K562 (cell line): ENCODE results near the gene DAB1. TPM values are rescaled to one million over a fixed set of nuclear protein-coding genes. Genes with fewer than 3 reads are reported as not detected.

Experiments used
- AFF1 ChIP-seq, 2 experiments: fragments of 450-650 bp; IDR thresholded peaks; 2 replicates each; pipeline ENCODE4 v1.6.1; 2018; ENCODE audit warnings: mild to moderate bottlenecking in 2 of 2, low read depth in 1 of 2; ENCODE audit not compliant: partially characterized antibody in 2 of 2
- HDAC1 ChIP-seq, 2 experiments: fragments of 450-650 bp; IDR thresholded peaks; 2 replicates each; pipeline ENCODE4 v1.6.1; 2016 to 2017; ENCODE audit warnings: inconsistent platforms in 1 of 2, mild to moderate bottlenecking in 1 of 2, moderate library complexity in 1 of 2
- NCOR1 ChIP-seq: fragments of 450-650 bp; IDR thresholded peaks from 2 replicates; pipeline ENCODE4 v1.6.1; 2016; ENCODE audit warnings: mild to moderate bottlenecking, moderate library complexity
- OTX1 ChIP-seq: fragments of 450-650 bp; formaldehyde crosslinking; IDR thresholded peaks from 2 replicates; pipeline ENCODE4 v1.4.0; 2022; ENCODE audit warnings: mild to moderate bottlenecking
- RBM14 ChIP-seq: fragments of 200-400 bp; formaldehyde crosslinking; IDR thresholded peaks from 2 replicates; pipeline ENCODE4 v1.6.1; 2018; ENCODE audit warnings: low read depth, mild to moderate bottlenecking, low read length, moderate library complexity, borderline replicate concordance; ENCODE audit not compliant: insufficient read depth
- TCF3 ChIP-seq: sonication (generic); formaldehyde crosslinking; IDR thresholded peaks from 2 replicates; pipeline ENCODE4 v1.4.0; 2020; ENCODE audit warnings: mild to moderate bottlenecking, missing genetic modification reagents
- ZBTB12 ChIP-seq: fragments of 250-450 bp; sonication (Bioruptor Pico); IDR thresholded peaks from 2 replicates; pipeline ENCODE4 v1.4.0; 2020
- ZFX ChIP-seq: sonication (generic); formaldehyde crosslinking; IDR thresholded peaks from 2 replicates; pipeline ENCODE4 v1.8.0; 2022; ENCODE audit warnings: mild to moderate bottlenecking, missing genetic modification reagents, moderate library complexity
- polyA plus RNA-seq, 8 experiments: library from polyadenylated mRNA; depleted of rRNA in 4 of 8; stranded (reverse) in 5 of 8; unstranded in 3 of 8; fragments of >200 nt; fragmentation: Nextera tagmentation in 2 of 8; fragmentation: Illumina TruSeq in 1 of 8; extraction: Ambion mirVana in 2 of 8; extraction: Trizol in 1 of 8; gene quantifications; 2 replicates each; pipeline versions ENCODE4 v1.2.1 to v1.2.3, GENCODE V29; 2011 to 2014; ENCODE audit warnings: inconsistent platforms in 1 of 8, missing spikeins in 1 of 8
- total RNA-seq, 7 experiments: library from RNA; depleted of rRNA in 6 of 7; stranded (reverse); fragments of >200 nt in 6 of 7; fragmentation: Illumina TruSeq in 2 of 7; extraction: Trizol in 2 of 7; gene quantifications; 2 replicates each; pipeline versions ENCODE4 v1.2.1 to v1.2.3, GENCODE V29; 2011 to 2021; ENCODE audit warnings: low replicate concordance in 1 of 7

The DAB1 gene
- total and polyA plus RNA-seq, 9 of the 15 experiments (the other 6 are each of a cell fraction or from before 2014, with no cell fraction given), result not detected

- no peak for TF ChIP-seq AFF1 (IDR thresholded peaks at IDR 0.05; ENCODE audit: low read depth in 1 of 2, partially characterized antibody in 2 of 2)
- TF ChIP-seq TCF3 (CRISPR knock-in tag), result no peak
- no peak for TF ChIP-seq ZFX (CRISPR knock-in tag)
- TF ChIP-seq NCOR1, result no peak
- TF ChIP-seq RBM14, result no peak
- TF ChIP-seq OTX1, result no peak
- no peak for TF ChIP-seq ZBTB12 (CRISPR knock-in tag)
- TF ChIP-seq HDAC1 (IDR thresholded peaks at IDR 0.05), result no peak
Measured at GRCh38 chr1:56964349-56965017, 459.4 kb downstream of the DAB1 start (continued).
